GF-D8 (cell line): ENCODE measurements around the gene ACLY.
"Not testable (repeated sequence)": the region's sequence is repeated elsewhere in the genome, so short reads cannot be mapped to it uniquely, and the experiment has no call there.

ENCODE experiments used
- DNase-seq: peaks from one replicate; lab custom pipeline; 2025; lab: John Stamatoyannopoulos, UW

ACLY gene

DNA sequence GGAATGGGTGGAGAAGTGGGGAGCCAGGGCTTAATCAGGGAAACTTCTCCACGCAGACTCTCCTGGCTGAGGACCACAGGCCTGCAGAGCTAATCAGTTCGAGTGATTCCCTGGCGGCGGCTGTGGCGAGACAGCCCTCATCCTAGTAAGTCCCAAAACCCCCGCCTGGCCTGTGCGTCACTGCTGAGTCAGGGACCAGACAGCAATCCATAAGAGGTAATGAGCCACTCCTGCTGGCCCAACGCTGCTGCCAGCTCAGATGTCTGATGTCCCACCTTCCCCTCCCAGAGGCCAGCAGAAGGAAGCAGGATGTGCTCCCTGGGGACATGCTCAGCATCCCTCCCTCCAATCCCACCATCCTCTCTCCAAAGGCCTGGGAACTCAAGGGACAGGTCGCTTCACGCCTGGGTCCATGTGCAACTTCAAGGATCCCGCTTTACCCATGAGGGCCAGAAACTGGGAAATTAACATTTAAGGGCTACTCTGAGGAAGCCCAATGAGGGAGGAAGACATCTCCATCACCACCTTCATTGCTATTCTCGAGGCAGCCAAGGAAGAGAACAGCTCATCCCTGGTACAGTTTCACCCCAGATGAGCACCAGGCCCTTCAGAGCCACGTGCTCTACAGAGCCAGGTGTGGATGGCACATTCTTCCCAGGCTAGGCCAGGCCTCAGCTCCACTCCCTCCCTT is 7.9 kb downstream of the ACLY start:
- no peak for DNase-seq

- no peak for DNase-seq
These were observed 9.7 kb downstream of the ACLY start for GRCh38 chr17:41909088-41909487.

DNA sequence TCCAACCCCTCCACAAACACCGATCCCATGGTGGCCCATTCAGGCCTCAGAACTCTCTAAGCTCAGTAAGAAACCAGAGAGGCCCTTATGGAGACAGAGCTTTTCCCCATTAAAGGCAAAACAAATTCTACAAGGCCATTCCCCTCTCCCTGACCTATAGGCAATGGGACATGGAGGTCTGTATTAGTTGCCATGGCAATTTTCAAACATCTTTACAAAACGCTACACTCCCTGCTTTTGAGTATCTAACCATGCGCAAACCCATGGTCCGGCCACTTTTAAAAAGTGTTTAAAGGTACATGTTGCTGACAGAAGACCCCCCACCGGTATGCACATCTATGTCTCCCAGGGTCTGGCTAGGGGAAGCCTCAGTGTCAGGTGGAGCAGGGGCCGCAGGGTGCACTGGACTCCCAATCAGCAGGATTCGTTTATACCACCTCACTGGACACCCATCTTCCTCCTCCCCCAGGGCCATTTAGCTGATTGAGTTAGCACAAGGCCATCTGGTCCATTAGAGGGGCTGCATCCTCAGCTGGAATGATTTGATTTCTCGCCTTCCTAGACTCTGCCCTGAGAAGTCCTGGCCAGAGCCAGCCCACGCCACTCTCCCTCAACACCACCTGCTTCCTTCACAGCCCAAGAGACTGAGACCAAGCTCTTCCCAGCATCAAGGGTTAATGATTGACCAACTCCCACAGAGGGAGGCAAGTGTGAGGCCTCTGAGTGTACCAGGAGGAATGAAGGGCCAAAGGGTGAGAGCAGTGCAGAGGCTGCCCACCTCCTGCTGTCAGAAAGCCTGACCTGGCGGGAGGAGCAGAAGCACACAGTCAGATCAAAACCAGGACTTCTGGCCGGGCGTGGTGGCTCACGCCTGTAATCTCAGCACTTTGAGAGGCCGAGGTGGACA is 10.9 kb downstream of the ACLY start:
- DNase-seq = no peak

DNA sequence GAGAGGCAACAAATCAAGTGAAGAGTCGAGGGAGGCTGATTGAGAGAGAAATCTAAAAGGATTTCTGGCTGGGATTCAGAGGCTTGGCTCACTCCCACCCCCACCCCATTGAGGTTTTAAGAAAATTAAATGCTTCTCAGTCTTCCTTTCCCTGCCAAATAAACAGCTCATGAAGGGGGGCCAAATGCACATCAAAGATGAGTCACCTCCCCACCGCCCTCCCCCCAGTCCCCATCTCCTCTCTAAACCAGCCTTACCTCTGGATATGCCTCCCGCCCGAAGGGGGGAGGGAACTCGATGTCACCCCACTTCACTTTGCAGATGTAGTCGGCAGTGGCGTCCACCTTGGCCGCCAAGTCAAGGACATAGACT is 11.6 kb downstream of the ACLY start:
- no peak for DNase-seq

DNA sequence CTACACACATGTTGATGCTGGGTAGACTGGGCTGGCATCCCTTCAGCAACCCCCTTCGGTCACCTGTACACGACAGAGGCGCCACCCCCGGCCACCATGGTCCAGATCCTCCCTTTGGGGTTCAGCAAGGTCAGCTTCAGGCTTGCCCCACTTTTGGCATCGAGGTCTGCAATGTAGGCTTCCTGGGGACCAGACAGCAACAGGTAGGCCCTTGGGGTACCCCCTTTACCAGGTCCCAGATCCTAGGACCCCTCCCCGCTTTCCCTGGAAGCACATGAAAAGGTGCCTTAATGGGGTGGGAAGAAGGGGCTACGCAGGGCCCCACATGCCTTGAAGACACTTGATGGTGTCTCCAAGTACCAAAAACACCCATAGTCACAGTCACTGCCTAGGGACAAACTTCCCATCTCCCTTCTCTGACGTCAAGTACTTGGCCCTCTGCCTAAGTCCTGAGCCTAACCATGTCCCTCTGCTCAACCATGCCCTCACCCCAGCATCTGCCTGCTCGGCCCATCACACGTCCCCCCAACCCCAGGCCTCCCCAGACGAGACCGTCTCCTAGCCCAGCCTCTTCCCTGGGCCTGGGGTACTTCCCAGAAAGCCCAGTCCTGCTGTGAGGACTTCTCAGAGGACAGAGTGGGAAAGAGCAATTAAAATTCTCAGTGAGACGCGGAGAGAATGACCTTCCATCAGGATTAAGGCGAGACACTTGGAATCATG is 12.1 kb downstream of the ACLY start:
- no peak for DNase-seq

GRCh38 chr17:41905172-41905571 is 13.6 kb downstream of the ACLY start:
- no peak for DNase-seq

DNA sequence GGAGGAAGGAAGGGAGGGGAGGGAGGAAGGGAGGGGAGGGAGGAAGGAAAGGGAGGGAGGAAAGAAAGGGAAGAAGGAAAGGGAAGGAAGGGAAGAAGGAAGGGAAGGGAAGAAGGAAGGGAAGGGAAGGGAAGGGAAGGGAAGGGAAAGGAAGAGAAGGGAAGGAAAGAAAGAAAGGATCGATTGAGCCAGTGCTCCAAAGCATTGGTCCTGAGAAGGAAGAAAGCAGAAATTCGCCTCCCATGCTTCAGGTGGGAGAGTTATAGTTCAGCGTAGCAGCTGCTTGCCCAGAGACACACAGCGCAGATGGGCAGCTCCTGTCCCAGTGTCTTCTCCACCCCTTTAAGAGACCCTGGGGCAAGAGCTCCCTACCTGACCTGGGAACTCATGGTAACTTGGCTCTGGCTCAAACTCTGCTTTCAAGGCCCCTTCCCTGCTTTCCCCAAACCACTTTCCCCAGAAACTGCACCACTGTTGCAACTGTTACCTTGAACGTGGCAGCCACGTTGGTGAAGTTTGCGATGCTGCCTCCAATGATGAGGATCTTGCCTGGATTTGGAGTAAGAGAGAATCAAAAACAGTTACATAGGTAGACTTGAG is 14.4 kb downstream of the ACLY start:
- no peak for DNase-seq

- no peak for DNase-seq
These were observed 17.1 kb downstream of the ACLY start for GRCh38 chr17:41901646-41902045.

DNA sequence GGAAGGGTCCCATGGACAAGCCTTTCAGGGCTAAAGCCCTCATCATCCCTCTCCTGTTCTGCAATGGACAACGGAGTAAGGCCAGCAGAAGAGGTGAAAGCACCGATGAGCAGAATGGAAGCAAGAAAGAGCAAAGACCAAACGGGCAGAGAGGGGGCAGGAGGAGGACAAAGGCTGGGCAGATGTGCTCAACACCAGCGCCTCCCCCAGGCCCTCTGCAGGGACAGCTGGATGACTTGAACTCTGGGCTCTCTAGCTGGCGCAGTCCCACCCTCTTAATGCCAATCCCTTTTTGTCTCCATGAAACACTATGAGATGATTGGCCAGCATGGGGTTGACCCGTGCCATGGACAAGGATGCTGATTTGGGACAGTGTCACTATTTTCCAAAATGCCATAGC is 22.0 kb downstream of the ACLY start:
- DNase-seq = no peak

DNA sequence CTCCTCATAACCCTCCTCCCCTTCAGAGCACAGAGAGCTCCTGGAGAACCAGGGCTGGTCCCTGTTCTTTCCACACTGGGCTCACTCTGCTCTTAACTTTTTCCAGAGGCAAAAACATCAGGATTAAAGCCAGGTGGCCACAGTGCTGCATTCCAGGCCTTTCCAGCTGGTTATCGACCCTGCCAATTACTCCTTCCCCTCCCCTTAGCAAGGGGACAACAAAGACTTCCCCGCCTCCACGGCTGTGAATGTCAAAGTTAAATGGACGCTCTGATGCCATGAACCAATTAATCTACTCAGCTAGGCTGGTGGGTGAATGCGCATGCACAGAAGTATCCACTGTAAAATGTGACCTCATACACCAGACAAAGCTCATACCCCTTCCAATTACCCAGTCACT is 23.1 kb downstream of the ACLY start:
- DNase-seq = no peak

GRCh38 chr17:41894791-41895331 is 23.9 kb downstream of the ACLY start:
- no peak for DNase-seq

DNA sequence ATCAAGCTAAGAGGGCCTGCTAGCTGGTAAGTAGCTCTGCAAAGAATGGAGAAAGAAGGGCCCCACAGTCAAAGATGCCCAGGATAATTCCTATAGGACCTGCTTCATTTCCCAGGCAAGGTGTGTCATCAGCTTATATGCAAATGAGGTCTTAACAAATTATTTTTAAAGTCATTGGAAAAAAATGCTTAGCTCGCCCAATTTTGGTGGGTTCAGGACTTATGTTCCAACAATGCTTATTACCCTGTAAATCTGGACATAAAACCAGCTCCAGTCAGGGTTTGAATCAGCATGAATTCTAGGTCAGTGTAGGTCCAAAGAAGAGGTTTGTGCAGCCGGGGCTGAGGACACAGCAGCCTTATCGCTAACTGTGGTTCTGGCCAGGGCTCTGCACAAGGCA is 25.4 kb downstream of the ACLY start:
- no peak for DNase-seq

- DNase-seq = no peak
These were observed 26.8 kb downstream of the ACLY start for GRCh38 chr17:41892021-41892376.

GRCh38 chr17:41891135-41892020 is 27.4 kb downstream of the ACLY start:
- no peak for DNase-seq

DNA sequence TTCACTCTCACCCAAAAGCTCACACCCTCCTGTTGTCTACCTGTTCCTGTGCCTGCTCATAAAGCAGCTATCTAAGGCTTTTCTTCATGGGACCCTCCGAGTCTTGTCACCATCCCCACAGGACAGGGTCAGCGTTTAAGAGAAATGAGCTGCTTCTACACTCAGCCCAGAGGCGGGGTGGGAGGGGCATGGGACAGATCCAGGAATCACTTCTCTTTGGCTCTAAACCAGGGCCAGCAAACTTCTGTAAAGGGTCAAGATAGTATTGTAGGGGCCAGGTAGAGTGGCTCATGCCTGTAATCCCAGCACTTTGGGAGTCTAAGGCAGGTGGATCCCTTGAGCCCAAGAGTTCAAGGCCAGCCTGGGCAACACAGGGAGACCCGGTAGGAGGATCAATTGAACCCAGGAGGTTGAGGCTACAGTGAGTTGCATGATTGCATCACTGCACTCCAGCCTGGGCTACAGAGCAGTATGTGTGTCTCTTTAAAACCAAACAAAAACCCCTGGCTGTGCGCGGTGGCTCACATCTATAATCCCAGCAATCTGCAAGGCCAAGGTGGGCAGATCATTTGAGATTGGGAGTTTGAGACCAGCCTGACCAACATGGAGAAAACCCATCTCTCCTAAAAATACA is 30.3 kb downstream of the ACLY start:
- DNase-seq = no peak

DNA sequence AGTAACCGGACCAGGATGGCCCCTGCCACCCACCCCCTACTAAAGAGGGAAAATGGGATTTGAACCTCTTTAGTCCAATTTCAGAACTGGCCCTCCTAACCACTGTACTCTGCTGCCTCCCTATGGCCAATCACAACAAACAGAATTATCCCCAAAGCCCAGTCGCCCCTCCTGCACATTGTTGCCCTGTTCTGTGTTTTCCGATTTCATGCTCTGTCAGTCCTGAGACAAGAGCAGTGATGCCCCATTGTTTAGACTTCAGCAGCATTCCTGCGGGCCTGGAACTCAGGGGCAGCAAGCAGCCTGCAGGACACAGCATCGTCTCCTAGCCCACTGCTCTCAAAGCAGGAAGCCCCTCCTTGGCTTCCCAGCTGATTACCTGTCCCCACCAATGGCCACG is 33.0 kb downstream of the ACLY start:
- DNase-seq = no peak

- DNase-seq = no peak
These were observed 36.0 kb downstream of the ACLY start for GRCh38 chr17:41882756-41883155.

GRCh38 chr17:41880130-41880529 is 38.6 kb downstream of the ACLY start:
- DNase-seq = no peak

- DNase-seq = not testable (repeated sequence)
These were observed 44.5 kb downstream of the ACLY start for GRCh38 chr17:41874293-41874670.

GRCh38 chr17:41873559-41874292 is 45.0 kb downstream of the ACLY start:
- DNase-seq = no peak
